VCaP (cell line): ENCODE results near the gene ITFG2.

ENCODE experiments used
- H3K27ac ChIP-seq: fragments of 450-650 bp; 2 replicates; pipeline ENCODE4 v1.5.1; 2017
- TF ChIP-seq, protein P1 (sequence below): fragments of 450-650 bp; conservative IDR thresholded peaks from 2 replicates; pipeline ENCODE4 v1.5.1; 2017; ENCODE audit warnings: mild to moderate bottlenecking, moderate library complexity

The ITFG2 gene

DNA sequence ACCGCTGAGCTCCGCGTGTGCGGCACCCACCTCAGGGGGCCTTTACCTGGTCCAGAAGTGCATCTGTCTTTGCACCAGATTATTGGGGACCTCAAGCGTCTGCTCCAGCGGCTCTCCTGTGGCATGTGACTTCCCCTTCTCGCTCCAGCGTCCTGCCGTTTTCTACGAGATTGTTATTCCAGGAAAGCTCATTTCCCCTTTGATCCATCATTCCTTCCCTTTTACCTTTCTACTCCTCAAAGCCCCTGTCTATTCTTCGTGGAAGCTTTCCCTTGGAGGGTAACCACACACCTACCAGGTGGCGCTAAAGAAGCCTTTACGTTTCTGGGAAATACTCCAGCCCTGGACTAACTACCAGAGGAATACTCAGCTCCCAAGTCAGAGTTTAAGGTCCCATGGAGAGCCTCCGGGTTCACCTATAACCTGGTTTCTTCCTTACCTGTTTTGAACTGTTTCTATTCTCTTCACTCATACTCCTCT, 16.2 kb upstream of the ITFG2 start:
- TF ChIP-seq, protein P1, sequence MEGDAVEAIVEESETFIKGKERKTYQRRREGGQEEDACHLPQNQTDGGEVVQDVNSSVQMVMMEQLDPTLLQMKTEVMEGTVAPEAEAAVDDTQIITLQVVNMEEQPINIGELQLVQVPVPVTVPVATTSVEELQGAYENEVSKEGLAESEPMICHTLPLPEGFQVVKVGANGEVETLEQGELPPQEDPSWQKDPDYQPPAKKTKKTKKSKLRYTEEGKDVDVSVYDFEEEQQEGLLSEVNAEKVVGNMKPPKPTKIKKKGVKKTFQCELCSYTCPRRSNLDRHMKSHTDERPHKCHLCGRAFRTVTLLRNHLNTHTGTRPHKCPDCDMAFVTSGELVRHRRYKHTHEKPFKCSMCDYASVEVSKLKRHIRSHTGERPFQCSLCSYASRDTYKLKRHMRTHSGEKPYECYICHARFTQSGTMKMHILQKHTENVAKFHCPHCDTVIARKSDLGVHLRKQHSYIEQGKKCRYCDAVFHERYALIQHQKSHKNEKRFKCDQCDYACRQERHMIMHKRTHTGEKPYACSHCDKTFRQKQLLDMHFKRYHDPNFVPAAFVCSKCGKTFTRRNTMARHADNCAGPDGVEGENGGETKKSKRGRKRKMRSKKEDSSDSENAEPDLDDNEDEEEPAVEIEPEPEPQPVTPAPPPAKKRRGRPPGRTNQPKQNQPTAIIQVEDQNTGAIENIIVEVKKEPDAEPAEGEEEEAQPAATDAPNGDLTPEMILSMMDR, result peak; percentile 48
- peak overlapping the region; percentile 97 for H3K27ac ChIP-seq

DNA sequence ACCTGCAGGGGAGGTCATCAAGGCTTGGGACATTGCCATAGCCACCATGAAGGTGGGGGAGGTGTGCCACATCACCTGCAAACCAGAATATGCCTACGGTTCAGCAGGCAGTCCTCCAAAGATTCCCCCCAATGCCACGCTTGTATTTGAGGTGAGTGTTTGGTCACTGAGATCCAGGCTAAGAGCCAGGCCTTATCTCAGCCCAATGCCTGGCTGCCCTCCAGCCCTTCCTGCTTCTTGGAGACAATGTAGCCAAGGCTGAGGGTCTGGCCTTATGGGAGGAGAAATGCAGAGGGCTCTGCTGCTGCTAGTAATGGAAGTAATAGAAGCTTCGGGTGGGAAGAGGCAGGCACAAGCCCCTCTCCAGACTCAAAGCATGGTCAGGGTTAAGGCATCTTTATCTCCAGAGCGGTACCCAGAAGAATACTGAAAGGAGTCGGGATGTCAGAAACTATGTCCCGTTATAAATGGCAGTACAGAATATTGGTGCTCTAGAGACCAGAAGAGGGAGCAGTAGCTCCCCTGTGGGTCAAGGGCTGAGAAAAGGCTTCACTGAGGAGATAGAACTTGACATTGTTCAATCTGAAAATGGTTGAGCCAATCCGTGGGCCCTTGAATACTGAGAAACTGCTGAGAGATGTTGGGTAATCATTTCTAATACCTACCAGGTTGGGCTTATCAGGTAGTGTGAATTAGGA, 14.6 kb upstream of the ITFG2 start:
- H3K27ac ChIP-seq, result peak overlapping the region; percentile 97
- TF ChIP-seq, protein P1, result peak; percentile 23; the same call in 1 of the 2 replicates

DNA sequence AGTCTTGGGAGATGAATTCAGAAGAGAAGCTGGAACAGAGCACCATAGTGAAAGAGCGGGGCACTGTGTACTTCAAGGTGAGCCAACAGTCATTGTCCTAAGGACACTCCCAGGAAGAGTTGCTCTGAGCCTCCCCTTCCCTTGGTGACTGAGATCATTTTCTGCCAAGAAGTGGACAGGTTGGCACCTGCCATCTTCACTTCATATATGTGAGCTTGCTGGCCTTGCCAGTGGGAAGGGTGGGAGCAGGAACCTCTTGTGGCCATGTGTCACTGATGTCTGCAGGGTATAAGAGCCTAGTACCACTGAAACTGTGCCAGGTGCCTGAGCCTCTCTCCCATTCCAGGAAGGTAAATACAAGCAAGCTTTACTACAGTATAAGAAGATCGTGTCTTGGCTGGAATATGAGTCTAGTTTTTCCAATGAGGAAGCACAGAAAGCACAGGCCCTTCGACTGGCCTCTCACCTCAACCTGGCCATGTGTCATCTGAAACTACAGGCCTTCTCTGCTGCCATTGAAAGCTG, 12.4 kb upstream of the ITFG2 start:
- TF ChIP-seq, protein P1, result no peak
- peak overlapping the region; percentile 97 for H3K27ac ChIP-seq

DNA sequence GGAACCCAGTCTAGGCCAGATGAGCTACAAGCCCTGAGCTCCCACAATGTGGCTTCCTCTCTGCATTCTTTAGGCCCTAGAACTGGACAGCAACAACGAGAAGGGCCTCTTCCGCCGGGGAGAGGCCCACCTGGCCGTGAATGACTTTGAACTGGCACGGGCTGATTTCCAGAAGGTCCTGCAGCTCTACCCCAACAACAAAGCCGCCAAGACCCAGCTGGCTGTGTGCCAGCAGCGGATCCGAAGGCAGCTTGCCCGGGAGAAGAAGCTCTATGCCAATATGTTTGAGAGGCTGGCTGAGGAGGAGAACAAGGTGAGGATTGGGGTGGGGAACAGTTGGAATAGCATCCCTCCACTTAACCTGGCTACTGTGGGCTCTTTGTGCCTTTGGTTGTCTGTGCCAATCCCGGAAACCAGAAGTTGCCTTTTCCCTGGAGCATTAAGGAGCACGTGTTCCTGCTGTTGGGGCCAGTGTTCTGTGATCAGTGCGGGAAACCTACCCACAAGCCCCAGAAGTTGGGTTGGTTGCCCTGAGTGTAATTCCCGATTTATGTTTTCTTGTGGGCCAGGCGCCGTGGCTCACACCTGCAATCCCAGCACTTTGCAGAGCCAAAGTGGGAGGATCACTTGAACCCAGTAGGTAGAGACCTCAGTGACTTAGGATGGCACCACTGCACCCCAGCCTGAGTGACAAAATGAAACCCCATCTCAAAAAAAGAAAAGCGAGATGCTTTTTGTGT, 11.3 kb upstream of the ITFG2 start:
- TF ChIP-seq, protein P1, result no peak
- H3K27ac ChIP-seq, result peak overlapping the region; percentile 97

DNA sequence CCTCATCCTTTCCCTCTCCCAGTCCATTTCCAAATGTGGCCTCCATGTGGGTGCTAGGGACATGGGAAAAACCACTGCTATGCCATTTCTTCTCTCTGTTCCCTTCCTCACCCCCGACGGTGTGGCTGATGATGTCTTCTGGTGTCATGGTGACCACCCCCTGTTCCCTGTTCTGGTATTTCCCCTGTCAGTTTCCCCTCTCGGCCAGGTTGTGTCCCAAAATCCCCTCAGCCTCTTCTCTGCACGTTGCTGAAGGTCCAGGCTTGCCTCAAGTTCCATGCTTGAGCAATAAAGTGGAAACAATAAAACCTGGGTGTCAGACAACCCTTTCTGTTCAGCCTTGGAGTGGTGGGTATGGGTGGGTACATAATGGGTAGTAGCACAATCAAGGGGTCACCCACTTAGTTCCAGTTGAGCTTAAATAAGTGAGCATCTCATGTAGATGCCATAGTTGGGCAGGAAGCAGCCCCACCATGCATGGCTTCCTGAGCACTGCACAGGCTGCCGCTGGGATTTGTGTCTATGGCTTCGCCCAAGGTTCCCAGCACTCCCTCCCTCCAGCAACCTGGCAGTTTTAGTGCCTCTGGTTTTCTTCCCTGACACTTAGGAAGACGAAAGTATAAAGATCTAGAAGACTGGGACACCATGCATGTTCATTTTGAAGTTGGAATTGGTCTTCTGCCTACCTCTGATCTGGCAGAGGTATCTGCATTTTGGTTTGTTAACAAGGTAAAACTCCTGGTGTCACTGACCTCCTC, 8.7 kb upstream of the ITFG2 start:
- TF ChIP-seq, protein P1, result no peak
- H3K27ac ChIP-seq, result peak overlapping the region; percentile 97

DNA sequence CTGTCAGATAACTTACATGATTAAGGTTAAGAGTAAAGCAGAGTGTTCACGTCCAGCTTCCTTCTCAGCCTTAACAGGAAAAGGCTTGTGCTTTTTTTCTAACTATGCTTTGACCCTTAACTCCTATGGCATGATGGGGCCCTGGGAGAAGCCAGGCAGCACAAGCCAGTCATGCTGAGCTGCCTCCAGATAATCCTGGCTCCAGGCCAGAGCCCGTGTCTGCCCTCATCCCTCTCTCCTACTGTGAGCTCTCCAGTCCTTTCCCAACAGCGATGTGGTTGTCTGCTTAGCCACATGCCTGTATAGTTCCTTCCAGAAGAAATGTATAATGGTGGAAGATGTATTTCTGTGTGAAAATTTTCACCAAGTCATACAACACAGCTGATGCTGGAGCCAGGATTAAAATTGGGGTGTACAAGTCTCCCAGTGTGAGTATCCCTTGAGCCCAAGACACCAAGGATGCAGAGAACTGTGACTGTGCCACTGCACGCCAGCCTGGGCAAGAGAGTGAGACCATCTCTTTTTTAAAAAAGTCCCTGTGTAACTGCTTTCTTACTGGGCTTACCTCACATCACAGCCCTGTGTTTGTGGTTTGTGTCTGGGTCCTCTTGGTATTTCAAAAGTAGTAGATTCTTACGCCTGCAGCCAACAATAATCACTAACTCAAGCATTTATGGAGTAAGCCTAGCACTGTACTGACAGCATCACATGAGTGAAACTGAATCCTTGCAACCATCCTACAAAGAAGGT, 7.9 kb upstream of the ITFG2 start:
- TF ChIP-seq, protein P1, result no peak
- peak overlapping the region; percentile 97 for H3K27ac ChIP-seq
